ENCODE measurements around the gene SEPTIN2.

The SEPTIN2 gene

GRCh38 chr2:241296767-241297166 lies 19.0 kb upstream of the SEPTIN2 start:
- TF ChIP-seq CTCF (IDR thresholded peaks at IDR 0.05; ENCODE audit: insufficient read depth, low read depth, low read length, missing control alignments): no peak
- no peak for DNase-seq (ENCODE audit: low read depth)
- H3K4me3 ChIP-seq (ENCODE audit: low read depth, low read length): no peak overlapping the region

DNA sequence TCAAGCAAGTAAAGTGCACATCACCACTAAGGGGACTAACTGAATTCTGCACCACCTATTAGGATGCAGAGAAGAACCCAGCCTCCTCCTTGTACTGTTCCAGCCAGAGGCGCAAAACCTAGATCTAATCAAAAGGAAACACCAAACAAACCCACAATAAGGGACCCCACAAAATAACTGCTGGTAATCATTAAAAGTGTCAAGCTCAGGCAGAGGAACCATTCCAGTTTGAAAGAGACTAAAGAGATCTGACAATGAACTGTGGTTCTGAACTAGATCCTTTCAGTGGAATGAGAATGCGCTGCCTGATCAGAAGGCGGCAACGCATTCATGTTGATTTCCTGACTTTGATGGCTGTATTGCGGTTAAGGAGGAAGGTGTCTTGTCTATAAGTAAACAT lies 17.1 kb upstream of the SEPTIN2 start:
- H3K4me3 ChIP-seq (ENCODE audit: low read depth, low read length): no peak overlapping the region
- no peak for DNase-seq (ENCODE audit: low read depth)
- TF ChIP-seq CTCF (IDR thresholded peaks at IDR 0.05; ENCODE audit: insufficient read depth, low read depth, low read length, missing control alignments): no peak

DNA sequence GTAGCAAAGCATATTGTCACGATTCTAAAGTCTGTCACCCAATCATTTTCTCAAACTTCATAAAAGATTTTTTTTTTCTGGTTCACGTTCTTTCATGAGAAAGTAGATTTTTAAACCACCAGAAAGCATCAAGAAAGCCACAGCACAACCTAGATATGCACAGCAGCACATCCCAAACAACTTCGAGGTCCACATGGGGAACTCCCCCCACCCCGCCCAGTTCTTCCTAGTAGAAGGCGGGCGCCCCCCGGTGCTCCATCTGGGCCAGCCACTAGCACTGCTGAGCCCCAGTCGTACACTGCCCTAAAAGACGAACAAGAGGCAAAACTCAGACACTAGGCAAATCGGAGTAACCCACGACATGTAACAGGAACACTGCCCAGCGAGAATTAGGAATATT lies 15.7 kb upstream of the SEPTIN2 start:
- DNase-seq (ENCODE audit: low read depth): no peak
- H3K4me3 ChIP-seq (ENCODE audit: low read depth, low read length): no peak overlapping the region
- TF ChIP-seq CTCF (IDR thresholded peaks at IDR 0.05; ENCODE audit: insufficient read depth, low read depth, low read length, missing control alignments): no peak

- no peak for DNase-seq (ENCODE audit: low read depth)
- no peak for TF ChIP-seq CTCF (IDR thresholded peaks at IDR 0.05; ENCODE audit: insufficient read depth, low read depth, low read length, missing control alignments)
- H3K4me3 ChIP-seq (ENCODE audit: low read depth, low read length): no peak overlapping the region
These were observed 13.6 kb upstream of the SEPTIN2 start for GRCh38 chr2:241302083-241302482.

- DNase-seq (ENCODE audit: low read depth): no peak
- TF ChIP-seq CTCF (IDR thresholded peaks at IDR 0.05; ENCODE audit: insufficient read depth, low read depth, low read length, missing control alignments): no peak
- no peak overlapping the region for H3K4me3 ChIP-seq (ENCODE audit: low read depth, low read length)
These were observed 12.7 kb upstream of the SEPTIN2 start for GRCh38 chr2:241302759-241303651.

GRCh38 chr2:241304039-241304670 lies 11.6 kb upstream of the SEPTIN2 start:
- no peak for DNase-seq (ENCODE audit: low read depth)
- TF ChIP-seq CTCF (IDR thresholded peaks at IDR 0.05; ENCODE audit: insufficient read depth, low read depth, low read length, missing control alignments): no peak
- no peak overlapping the region for H3K4me3 ChIP-seq (ENCODE audit: low read depth, low read length)

Data from GM12865 (cell line).